ENCODE measurements around the gene AK4.
A peak's percentile ranks its signal among the peaks of the same experiment; 100 is the strongest.
"Not testable (repeated sequence)": the region's sequence is repeated elsewhere in the genome, so short reads cannot be mapped to it uniquely, and the experiment has no call there.

The AK4 gene

DNA sequence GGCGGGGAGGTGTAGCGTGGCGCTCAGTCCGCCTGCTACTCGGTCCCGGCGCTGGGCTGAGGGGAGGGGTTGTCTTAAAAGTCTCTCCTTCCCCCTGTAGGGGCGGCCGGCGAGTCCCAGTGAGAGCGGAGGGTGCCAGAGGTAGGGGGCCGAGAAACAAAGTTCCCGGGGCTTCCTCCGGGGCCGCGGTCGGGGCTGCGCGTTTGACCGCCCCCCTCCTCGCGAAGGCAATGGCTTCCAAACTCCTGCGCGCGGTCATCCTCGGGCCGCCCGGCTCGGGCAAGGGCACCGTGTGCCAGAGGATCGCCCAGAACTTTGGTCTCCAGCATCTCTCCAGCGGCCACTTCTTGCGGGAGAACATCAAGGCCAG lies at the start of gene AK4:
Gene AK4, plus strand, starts transcription at position 26 of the 370 bp plus-strand sequence. Its CDS starts 205 bp downstream, at position 231.
- not testable (repeated sequence) for DNase-seq (ENCODE audit: low spot score)

- DNase-seq (ENCODE audit: low spot score), result no peak
Observed at GRCh38 chr1:65103807-65104206, 44.2 kb upstream of the AK4 start.

DNA sequence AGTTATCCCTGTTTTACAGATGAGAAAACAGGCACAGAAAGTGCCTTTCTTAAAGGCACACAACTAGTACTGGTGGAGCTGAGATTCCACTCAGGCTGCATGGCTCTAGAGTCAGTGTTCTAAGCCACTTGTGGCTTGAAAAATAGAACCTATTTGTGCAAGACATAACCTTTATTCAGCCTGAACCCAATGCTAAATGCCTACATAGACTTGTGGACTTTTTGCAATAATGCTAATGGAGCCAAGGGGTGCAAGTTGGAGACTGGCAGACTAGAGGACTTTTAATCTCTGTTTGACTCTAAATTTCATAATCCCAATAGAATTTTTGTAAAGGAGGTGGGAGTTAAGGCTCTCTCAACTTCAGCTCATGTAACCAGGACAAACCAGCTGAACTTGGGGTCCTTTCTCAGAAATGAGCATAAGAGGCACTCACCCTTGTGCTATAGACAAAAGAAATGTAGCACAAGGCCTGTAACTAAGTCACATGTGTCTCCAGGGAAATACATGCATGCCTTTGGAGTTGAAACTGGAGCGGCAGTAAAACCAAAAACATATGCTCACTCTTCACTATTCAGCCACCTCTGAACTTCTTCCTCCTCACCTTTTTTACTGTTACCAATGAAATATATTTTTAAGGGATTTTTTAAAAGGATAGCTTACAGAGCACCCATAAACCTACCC lies 43.0 kb upstream of the AK4 start:
- no peak for DNase-seq (ENCODE audit: low spot score)

DNA sequence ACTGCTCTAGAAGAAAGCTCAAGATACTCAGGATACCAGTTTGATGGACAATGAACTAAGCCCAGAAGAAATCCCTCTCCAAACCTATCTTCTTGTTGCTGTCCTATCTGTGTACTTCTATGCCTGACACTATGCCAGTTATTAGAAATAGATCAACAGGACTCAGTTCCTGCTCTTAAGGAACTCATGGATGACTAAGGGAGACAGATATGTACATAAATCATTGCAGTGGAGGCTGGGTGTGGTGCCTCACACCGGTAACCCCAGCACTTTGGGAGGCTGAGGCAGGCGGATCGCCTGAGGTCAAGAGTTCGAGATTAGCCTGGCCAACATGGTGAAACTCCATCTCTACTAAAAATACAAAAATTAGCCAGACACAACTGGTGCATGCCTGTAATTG lies 42.4 kb upstream of the AK4 start:
- DNase-seq (ENCODE audit: low spot score), result no peak

DNA sequence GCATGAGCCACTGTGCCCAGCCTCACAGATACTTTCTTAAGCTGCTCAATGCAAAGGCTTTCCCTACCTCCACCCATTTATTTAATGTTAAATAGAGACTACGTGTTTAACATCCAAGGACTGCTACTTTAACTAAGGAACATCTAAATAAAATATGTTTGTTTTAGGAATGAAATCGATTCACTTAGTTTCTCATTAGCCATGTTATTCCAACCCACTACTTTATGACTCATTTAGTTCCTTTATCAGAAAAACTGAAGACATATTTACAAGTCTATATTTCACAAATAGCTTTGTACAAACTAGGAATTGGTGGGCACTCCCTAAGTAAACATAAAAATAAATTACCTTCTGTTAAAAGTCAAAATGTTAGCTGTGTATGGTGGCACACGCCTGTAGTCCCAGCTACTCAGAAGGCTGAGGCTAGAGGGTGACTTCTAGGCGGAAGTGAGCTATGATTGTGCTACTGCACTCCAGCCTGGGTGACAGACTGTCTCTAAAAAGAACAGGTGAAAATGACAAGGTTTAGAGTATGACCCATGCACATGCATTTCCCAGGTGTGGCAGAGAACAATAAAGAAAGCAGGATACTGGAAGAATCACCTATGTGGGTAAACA lies 39.9 kb upstream of the AK4 start:
- DNase-seq (ENCODE audit: low spot score), result no peak

DNA sequence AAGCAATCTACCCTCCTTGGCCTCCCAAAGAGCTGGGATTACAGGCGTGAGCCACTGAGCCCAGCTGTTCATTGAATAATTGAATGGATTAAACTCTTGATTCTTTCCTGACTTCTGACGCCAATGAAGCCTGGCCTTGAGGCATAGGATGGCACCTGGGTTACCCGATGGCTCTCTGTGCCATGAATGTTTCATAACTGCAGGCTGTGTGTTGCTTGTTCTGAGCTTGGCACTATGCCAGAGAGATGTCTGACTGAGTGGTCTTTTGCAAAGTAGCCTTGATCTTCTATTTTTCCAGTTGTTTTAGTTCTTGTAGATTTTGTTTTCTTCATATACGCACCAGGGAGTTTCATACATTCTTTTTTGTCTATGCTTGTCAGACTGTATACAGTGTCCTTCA lies 38.5 kb upstream of the AK4 start:
- no peak for DNase-seq (ENCODE audit: low spot score)

DNA sequence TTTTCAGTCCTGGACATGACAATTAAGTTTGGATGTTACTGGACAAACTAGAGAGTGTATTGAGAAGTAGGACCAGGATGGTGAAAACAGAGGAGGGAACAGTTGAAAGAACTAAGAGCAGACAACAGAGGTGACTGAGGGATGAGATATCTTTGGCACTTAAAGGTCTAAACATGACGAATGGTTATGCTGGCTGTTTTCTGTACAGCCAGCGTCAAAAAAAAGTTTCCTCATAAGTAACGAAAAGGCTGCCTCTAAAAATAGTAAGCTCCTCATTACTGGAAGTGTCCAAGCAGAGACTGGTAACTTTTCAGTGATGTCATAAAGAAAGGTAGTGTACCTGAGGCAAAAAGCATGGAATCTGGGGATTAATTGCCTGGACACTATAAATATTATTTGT lies 35.2 kb upstream of the AK4 start:
- no peak for DNase-seq (ENCODE audit: low spot score)

DNA sequence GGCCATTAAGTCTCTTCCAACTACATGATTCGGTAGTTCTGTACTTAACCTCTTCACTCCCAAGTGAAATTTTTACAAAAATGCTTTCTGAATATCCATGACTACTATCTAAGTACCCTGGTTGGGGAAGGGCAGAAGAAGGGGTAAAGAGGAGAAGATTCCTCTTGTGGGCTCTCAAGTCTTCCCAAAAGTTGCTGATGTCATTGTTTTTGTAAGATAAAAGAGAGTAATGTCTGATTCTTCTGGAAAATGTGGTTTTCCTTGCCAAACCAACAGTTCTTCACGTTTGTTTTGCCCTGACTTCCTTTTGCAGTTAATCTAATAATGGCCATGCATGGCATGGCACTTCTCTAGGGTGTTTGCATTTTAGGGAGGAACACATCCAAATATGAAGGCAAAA lies 34.7 kb upstream of the AK4 start:
- no peak for DNase-seq (ENCODE audit: low spot score)

GRCh38 chr1:65114322-65114721 lies 33.7 kb upstream of the AK4 start:
- DNase-seq (ENCODE audit: low spot score), result no peak

DNA sequence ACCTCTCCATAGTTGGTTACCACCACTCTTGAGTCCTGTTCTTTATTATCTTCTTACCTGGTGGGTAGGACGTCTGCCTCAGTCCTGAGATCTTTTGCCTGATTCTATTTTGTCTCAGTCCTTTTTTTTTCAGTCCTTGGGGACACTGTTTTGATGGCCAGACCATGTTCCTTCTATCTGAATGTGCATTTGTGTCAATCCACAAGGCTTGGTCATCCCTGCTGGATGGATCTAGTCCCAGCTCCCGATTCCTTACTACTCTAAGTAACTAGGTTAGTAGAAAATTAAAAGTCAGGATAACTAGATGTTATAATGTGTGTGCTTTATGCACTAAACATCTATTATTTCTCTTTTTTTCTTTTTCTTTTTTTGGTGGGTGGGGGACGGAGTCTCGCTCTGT lies 28.1 kb upstream of the AK4 start:
- no peak for DNase-seq (ENCODE audit: low spot score)

- not testable (repeated sequence) for DNase-seq (ENCODE audit: low spot score)
Observed at GRCh38 chr1:65129104-65129503, 18.9 kb upstream of the AK4 start.

DNA sequence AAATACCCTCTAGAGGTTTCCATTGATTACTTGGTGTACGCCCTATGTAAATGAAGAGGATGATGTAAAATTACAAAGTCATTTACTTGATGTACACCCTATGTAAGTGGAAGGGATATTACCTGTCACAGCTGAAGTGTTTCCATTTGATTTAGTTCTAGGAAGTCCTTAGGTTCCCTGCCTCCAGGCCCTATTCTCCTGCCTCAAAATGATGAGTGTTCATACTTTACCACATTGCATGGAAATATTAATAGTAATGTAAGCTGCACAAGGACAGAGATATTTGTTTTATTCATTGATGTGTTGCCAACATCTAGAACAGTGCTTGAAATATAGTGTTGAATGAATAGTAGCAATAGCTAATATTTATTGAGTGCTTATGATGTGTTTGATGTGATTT lies 9.5 kb upstream of the AK4 start:
- no peak for DNase-seq (ENCODE audit: low spot score)

GRCh38 chr1:65139793-65140192 lies 8.2 kb upstream of the AK4 start:
- not testable (repeated sequence) for DNase-seq (ENCODE audit: low spot score)

- DNase-seq (ENCODE audit: low spot score), result peak; percentile 13
Observed at GRCh38 chr1:65141394-65141793, 6.6 kb upstream of the AK4 start.

DNA sequence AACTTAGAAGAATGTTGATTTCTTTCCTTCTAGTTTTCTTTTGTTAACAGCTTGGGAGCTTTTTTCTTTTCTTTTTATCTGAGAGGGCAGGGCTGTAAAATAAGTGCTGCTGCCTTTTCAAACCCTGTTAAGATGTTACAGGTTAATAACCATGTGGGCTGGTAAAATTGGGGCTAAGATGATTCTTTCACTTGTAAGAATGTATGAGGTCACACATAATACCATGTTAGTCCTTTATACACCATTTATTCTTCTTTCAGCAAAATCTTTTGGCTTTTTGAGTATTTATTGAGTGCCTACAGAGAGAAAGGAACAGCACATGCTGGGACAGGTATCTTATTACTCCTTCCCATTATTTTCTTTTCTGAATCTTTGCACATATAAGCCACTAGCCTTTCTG lies 6.1 kb upstream of the AK4 start:
- DNase-seq (ENCODE audit: low spot score), result no peak

DNA sequence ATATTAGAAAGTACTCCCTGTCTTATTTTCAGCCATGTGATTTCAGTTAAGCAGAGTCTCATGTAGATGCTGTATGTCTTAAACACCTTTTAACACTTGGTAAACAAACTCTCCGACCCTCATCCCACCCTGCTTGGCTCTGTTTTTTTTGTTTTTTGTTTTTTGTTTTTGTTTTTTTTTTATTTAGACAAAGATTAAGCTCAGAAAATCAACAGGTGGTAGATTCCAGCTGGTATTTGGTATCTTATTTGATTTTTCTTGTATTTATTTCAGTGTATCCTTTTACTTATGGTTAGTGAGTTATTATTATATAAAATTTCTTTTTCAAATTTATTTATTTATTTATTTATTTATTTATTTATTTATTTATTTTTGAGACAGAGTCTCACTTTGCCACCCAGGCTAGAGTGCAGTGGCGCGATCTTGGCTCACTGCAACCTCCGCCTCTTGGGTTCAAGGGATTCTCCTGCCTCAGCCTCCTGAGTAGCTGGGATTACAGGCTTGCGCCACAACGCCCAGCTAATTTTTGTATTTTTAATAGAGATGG lies 4.8 kb upstream of the AK4 start:
- DNase-seq (ENCODE audit: low spot score), result not testable (repeated sequence)

GRCh38 chr1:65146908-65147423 lies 1.0 kb upstream of the AK4 start:
- no peak for DNase-seq (ENCODE audit: low spot score)

DNA sequence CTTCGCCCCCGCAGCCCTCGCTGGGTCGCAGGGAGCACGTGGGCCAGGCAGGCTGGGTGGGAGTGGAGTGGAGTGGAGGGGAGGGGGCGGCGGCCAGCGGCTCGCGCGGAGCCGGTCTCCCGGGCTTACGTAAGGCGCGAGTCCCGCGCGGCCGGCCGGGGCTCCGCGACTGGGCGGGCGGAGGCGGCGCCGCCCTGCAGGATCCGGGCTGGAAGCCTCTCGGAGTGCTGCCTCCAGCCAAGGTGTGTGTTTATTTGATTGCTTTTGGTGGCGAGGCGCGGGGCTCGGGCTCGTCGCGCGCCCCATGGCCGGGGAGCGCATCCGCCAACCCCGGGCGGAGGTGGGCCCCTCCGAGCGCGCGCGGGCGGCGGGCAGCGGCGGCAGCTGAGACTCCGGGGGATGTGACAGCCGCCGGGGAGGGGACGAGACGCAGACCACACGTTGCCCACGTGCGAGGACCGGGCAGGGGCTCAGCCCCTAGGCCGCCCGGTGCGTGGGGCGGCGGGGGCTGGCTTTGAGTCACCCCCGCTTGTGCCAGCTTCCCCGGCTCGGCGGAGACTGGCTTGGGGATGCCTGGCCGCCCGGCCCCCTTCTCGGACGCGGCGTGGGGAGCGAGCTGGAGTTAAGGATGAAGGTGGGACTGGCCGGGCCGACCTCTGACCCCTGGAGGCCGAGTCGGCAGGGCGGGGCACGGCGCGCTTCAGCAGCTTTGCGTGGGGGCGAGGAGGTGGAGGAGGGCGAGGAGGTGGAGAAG lies 402 bp upstream of the AK4 start:
- DNase-seq (ENCODE audit: low spot score), result peak; percentile 44

DNA sequence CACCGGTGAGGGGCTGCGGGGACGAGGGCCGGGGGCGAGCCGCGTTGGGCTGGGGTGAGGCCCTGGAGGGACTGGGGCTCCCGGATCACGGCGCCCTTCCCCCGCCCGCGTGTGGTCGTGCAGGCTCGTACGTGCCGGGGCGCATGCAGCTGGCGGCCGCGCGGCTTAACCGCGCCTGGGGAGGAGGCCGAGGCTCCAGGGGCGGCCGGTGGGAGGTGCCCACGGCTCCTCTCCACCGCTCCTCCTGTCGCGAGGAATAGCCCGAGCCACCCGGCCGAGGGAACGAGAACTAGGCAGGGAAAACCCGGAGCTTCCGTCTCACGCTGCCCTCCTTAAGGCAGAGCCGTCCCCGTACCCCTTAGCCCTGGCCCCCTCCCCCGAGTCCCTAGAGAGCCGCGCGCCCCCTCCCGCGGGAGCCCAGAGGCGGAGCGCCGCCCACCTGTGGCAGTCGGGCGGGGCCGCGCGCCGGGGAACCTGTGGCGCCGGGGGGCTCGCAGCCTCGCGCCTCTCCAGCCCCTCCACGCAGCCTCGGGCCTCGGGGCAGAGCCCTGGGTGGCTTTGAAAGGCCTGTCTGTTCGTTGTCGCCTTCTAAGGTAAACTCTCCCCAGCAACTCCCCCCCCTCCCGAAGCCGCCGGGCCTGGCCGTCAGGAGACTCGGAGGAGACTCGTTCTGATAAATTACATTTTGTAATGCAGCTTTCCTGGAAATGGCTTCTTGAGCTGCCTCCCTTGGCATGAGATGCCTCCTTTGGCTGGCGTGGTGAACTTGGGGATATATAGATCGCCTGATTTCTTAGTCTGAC lies 746 bp downstream of the AK4 start:
- peak; percentile 58 for DNase-seq (ENCODE audit: low spot score)

GRCh38 chr1:65149351-65150107 lies 1.5 kb downstream of the AK4 start:
- no peak for DNase-seq (ENCODE audit: low spot score)

DNA sequence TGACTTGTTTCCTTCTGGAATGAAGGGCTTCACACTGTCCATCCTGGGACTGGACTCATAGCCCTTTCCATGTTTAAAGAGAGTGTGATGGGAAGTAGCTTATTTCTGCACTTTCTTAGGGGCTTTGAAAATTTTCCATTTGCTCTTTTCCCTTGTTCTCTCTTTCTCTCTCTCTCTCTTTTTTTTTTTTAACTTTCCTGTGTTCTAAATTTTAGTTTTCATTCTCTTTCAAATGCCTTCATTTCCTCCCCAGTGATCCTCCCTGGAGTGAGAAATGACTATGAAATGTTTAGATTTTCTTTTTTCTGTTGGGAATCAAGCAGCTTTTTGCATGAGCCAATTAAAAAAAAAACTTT lies 2.1 kb downstream of the AK4 start:
- DNase-seq (ENCODE audit: low spot score), result no peak

Measured in AG08396 (cell line).